Breast epithelium (tissue), 4 donors: ENCODE data around the gene C3. TPM values are rescaled to one million over a fixed set of nuclear protein-coding genes. Genes with fewer than 3 reads are reported as not detected.

Source experiments
- DNase-seq, 2 donors: peaks; one replicate each; pipeline ENCODE4 v3.0.0-alpha.2; 2019; ENCODE audit warnings: low spot score in 2 of 2
- H3K27ac ChIP-seq, 2 donors: fragments of 200-600 bp; sonication (generic) in 1 of 2; one replicate each; pipeline ENCODE4 v1.5.1; 2016 to 2019; ENCODE audit warnings: mild to moderate bottlenecking in 1 of 2
- H3K27me3 ChIP-seq, 2 donors: fragments of 200-600 bp; sonication (generic) in 1 of 2; one replicate each; pipeline versions ENCODE4 v1.5.1 to v1.6.0; 2017 to 2019; ENCODE audit warnings: control low read depth in 1 of 2, mild to moderate bottlenecking in 1 of 2
- H3K36me3 ChIP-seq: fragments of 200-600 bp; one replicate; pipeline ENCODE4 v1.5.1; 2019
- H3K4me1 ChIP-seq, 2 donors: fragments of 200-600 bp; sonication (generic); one replicate each; pipeline ENCODE4 v1.5.1; 2016 to 2019; ENCODE audit warnings: control low read depth in 1 of 2
- H3K4me3 ChIP-seq, 3 donors: fragments of 200-600 bp; sonication (generic); 1 replicate in 2 of 3; 2 replicates in 1 of 3; pipeline ENCODE4 v1.5.1; 2016 to 2019; ENCODE audit warnings: mild to moderate bottlenecking in 3 of 3, moderate library complexity in 2 of 3
- H3K9me3 ChIP-seq, 2 donors: fragments of 200-600 bp; sonication (generic) in 1 of 2; one replicate each; pipeline ENCODE4 v1.5.1; 2016 to 2019; ENCODE audit warnings: control low read depth in 1 of 2
- CTCF ChIP-seq, 3 donors: fragments of 450-650 bp; IDR thresholded peaks; one replicate each; pipeline ENCODE4 v1.5.1; 2016 to 2017; ENCODE audit warnings: antibody characterized with exemption in 3 of 3, mild to moderate bottlenecking in 3 of 3, moderate library complexity in 3 of 3
- POLR2A ChIP-seq: fragments of 450-650 bp; IDR thresholded peaks from one replicate; pipeline ENCODE4 v1.6.1; 2016; ENCODE audit warnings: antibody characterized with exemption, mild to moderate bottlenecking, moderate library complexity
- POLR2AphosphoS5 ChIP-seq, 3 donors: sonication (generic); formaldehyde crosslinking; IDR thresholded peaks; one replicate each; pipeline ENCODE4 v1.6.1; 2017; ENCODE audit warnings: antibody characterized with exemption in 3 of 3
- intact Hi-C: fragments of 100-400 bp; cut with DNase I; formaldehyde crosslinking; loops from one replicate; pipeline ENCODE4 v1.15.1; 2023; ENCODE audit warnings: low total_unique reads
- total RNA-seq, 3 donors: library from RNA; depleted of rRNA; stranded (reverse); fragments of >200 nt; gene quantifications; one replicate each; pipeline ENCODE4 v1.1.0, GENCODE V29; 2016

The C3 gene
- total RNA-seq, 3 donors from 2014 or later, result 856 to 1,298 (median 1,115) TPM

- Histone ChIP-seq H3K9me3 (no peaks in the 10 kb centered on the region), H3K4me3 (no peak overlapping the region), H3K27ac (no peak overlapping the region), H3K4me1 (no peaks in the 10 kb centered on the region), H3K36me3 (no peaks in the 10 kb centered on the region), H3K27me3 (no peaks in the 10 kb centered on the region)
- no peak for DNase-seq
- intact Hi-C loops, result no loop called here
- TF ChIP-seq POLR2A (no peak), CTCF (IDR thresholded peaks at IDR 0.05) (no peak), POLR2AphosphoS5 (IDR thresholded peaks at IDR 0.05) (no peak)
These were observed 3.9 kb downstream of the C3 start for GRCh38 chr19:6716610-6716970.

GRCh38 chr19:6714749-6715555 is 5.5 kb downstream of the C3 start:
- no peaks in the 10 kb centered on the region for H3K36me3 ChIP-seq
- H3K4me1 ChIP-seq, result no peaks in the 10 kb centered on the region
- peaks cover 0 to 6% of the 10 kb centered on the region in 2 donors for H3K27me3 ChIP-seq
- no peak overlapping the region for H3K27ac ChIP-seq
- intact Hi-C loops, result no loop called here
- H3K4me3 ChIP-seq, result no peak overlapping the region
- no peaks in the 10 kb centered on the region for H3K9me3 ChIP-seq
- DNase-seq, result no peak
- TF ChIP-seq CTCF (IDR thresholded peaks at IDR 0.05), result no peak
- no peak for TF ChIP-seq POLR2AphosphoS5 (IDR thresholded peaks at IDR 0.05)
- no peak for TF ChIP-seq POLR2A

- H3K9me3 ChIP-seq, result no peaks in the 10 kb centered on the region
- intact Hi-C loops, result no loop called here
- no peak for DNase-seq
- peaks cover 0 to 6% of the 10 kb centered on the region in 2 donors for H3K27me3 ChIP-seq
- TF ChIP-seq POLR2AphosphoS5 (IDR thresholded peaks at IDR 0.05), result no peak
- TF ChIP-seq CTCF (IDR thresholded peaks at IDR 0.05), result no peak
- TF ChIP-seq POLR2A, result no peak
- H3K27ac ChIP-seq, result no peak overlapping the region
- no peaks in the 10 kb centered on the region for H3K36me3 ChIP-seq
- H3K4me1 ChIP-seq, result no peaks in the 10 kb centered on the region
- no peak overlapping the region for H3K4me3 ChIP-seq
These were observed 6.4 kb downstream of the C3 start for GRCh38 chr19:6713773-6714692.

GRCh38 chr19:6712692-6713670 is 7.5 kb downstream of the C3 start:
- Histone ChIP-seq H3K27me3 (peaks cover 0 to 6% of the 10 kb centered on the region in 2 donors), H3K4me3 (no peak overlapping the region), H3K36me3 (no peaks in the 10 kb centered on the region), H3K9me3 (no peaks in the 10 kb centered on the region), H3K4me1 (no peaks in the 10 kb centered on the region), H3K27ac (no peak overlapping the region)
- intact Hi-C loops, result no loop called here
- no peak for DNase-seq
- TF ChIP-seq CTCF (IDR thresholded peaks at IDR 0.05) (no peak), POLR2AphosphoS5 (IDR thresholded peaks at IDR 0.05) (no peak), POLR2A (no peak)
